Hair follicular keratinocyte (primary cell): Measurements from ENCODE around the gene ZNF728. TPM values are rescaled to one million over a fixed set of nuclear protein-coding genes. Genes with fewer than 3 reads are reported as not detected.

ENCODE experiments used
- total RNA-seq: library from RNA; depleted of rRNA; stranded (reverse); fragments of >200 nt; gene quantifications from 2 replicates; pipeline ENCODE4 v1.2.3, GENCODE V29; 2015

ZNF728 gene
- 0.19 TPM in 1 of 2 replicates, not detected in the other for total RNA-seq

GRCh38 chr19:23002690-23003422, at the start of gene ZNF728:
Gene ZNF728 (minus strand): TSS chr19:23003176. CDS start chr19:23003030, 146 bp downstream.

Other genes with a start within 250 kb of the ZNF728 start
- not detected in 2 replicates for gene ZNF99, start 219.0 kb downstream of the ZNF728 start, total RNA-seq
- gene ZNF723, start 170.9 kb downstream of the ZNF728 start, total RNA-seq = not detected in 2 replicates
- gene ZNF730, start 113.8 kb upstream of the ZNF728 start, total RNA-seq = 0.39 and 0.53 TPM in 2 replicates
- gene ZNF724, start 247.2 kb upstream of the ZNF728 start, total RNA-seq = 2.5 and 5.0 TPM in 2 replicates